ENCODE data around the gene FASTKD3.

FASTKD3 gene

GRCh38 chr5:7851617-7852289 lies 17.1 kb downstream of the FASTKD3 start:
- no peak overlapping the region for H3K4me3 ChIP-seq (ENCODE audit: low read depth, low read length)
- peak; percentile 98 for DNase-seq (ENCODE audit: low read depth)
- no peak for TF ChIP-seq CTCF (IDR thresholded peaks at IDR 0.05; ENCODE audit: control insufficient read depth, extremely low read depth, insufficient read depth)

- DNase-seq (ENCODE audit: low read depth): no peak
- no peak overlapping the region for H3K4me3 ChIP-seq (ENCODE audit: low read depth, low read length)
- no peak for TF ChIP-seq CTCF (IDR thresholded peaks at IDR 0.05; ENCODE audit: control insufficient read depth, extremely low read depth, insufficient read depth)
Observed at GRCh38 chr5:7851240-7851592, 17.6 kb downstream of the FASTKD3 start.

GRCh38 chr5:7850395-7851239 lies 18.2 kb downstream of the FASTKD3 start, which contains the start of gene CFAP90:
CFAP90 (minus strand) TSS chr5:7851133; CDS start chr5:7851021, 112 bp downstream.
- H3K4me3 ChIP-seq (ENCODE audit: low read depth, low read length): no peak within 1 kb of the TSS
- no peak for TF ChIP-seq CTCF (IDR thresholded peaks at IDR 0.05; ENCODE audit: control insufficient read depth, extremely low read depth, insufficient read depth)
- no peak for DNase-seq (ENCODE audit: low read depth)

GRCh38 chr5:7849681-7850394 lies 19.0 kb downstream of the FASTKD3 start:
- H3K4me3 ChIP-seq (ENCODE audit: low read depth, low read length): no peak overlapping the region
- no peak for TF ChIP-seq CTCF (IDR thresholded peaks at IDR 0.05; ENCODE audit: control insufficient read depth, extremely low read depth, insufficient read depth)
- DNase-seq (ENCODE audit: low read depth): no peak

GRCh38 chr5:7848296-7848695 lies 20.5 kb downstream of the FASTKD3 start:
- TF ChIP-seq CTCF (IDR thresholded peaks at IDR 0.05; ENCODE audit: control insufficient read depth, extremely low read depth, insufficient read depth): no peak
- no peak for DNase-seq (ENCODE audit: low read depth)

DNA sequence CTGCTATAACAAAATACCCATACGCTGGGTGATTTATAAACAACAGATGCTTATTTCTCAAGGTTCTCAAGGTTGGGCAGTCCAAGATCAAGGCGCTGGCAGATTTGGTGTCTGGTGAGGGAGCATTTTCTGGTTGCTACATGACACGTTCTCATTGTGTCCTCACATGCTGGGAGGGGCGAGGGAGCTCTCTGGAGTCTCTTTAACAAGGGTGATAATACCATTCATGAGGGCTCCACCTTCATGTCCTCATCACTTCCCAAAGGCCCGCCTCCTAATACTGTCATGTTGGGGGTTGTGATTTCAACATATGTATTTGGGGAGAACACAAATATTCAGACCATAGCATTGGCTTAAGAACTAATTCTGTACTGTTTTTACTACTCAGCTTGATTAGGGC lies 22.5 kb downstream of the FASTKD3 start:
- H3K4me3 ChIP-seq (ENCODE audit: low read depth, low read length): no peak overlapping the region
- no peak for TF ChIP-seq CTCF (IDR thresholded peaks at IDR 0.05; ENCODE audit: control insufficient read depth, extremely low read depth, insufficient read depth)
- DNase-seq (ENCODE audit: low read depth): no peak

More at GRCh38 chr5:7848296-7848695, 20.5 kb downstream of the FASTKD3 start:
- no peak overlapping the region for H3K4me3 ChIP-seq (ENCODE audit: low read depth, low read length)
